ENCODE data around the gene TOP3B. TPM values are rescaled to one million over a fixed set of nuclear protein-coding genes. Genes with fewer than 3 reads are reported as not detected.
"Not testable (repeated sequence)": the region's sequence is repeated elsewhere in the genome, so short reads cannot be mapped to it uniquely, and the experiment has no call there.

Gene TOP3B
- total RNA-seq, 1 donor from 2014 or later: 40.9 TPM

GRCh38 chr22:21915624-21916308 lies 66.8 kb downstream of the TOP3B start:
- Mint-ChIP-seq H3K36me3 (ENCODE audit: low read depth) (no peaks in the 10 kb centered on the region), H3K4me3 (ENCODE audit: low read depth) (no peak overlapping the region), H3K27me3 (ENCODE audit: low read depth) (no peaks in the 10 kb centered on the region), H3K9me3 (no peaks in the 10 kb centered on the region), H3K27ac (no peak overlapping the region), H3K4me1 (ENCODE audit: low read depth) (no peaks in the 10 kb centered on the region)
- no peak for DNase-seq (ENCODE audit: low spot score)
- intact Hi-C loops (cut with micrococcal nuclease): no loop called here

DNA sequence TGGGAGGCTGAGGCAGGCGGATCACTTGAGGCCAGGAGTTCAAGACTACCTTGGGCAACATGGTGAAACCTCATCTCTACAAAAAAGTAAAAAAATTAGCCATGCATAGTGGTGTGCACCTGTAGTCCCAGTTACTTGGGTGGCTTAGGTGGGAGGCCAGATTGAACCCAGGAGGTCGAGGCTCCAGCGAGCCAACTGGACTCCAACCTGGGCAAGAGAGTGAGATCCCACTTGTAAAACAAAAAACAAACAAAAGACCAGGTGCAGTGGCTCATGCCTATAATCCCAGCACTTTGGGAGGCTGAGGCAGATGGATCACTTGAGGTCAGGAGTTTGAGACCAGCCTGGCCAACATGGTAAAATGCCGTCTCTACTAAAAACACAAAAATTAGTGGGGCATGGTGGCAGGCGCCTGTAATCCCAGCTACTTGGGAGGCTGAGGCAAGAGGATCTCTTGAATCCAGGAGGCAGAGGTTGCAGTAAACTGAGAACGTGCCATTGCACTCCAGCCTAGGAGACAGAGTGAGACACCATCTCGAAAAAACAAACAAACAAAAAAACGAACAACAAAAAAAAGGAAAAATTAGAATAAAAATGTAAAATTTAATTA lies 68.4 kb downstream of the TOP3B start:
- H3K36me3 Mint-ChIP-seq (ENCODE audit: low read depth); H3K4me1 Mint-ChIP-seq (ENCODE audit: low read depth); H3K9me3 Mint-ChIP-seq; H3K4me3 Mint-ChIP-seq (ENCODE audit: low read depth); DNase-seq (ENCODE audit: low spot score); intact Hi-C loops (cut with micrococcal nuclease); H3K27ac Mint-ChIP-seq; H3K27me3 Mint-ChIP-seq (ENCODE audit: low read depth): not testable (repeated sequence)

DNA sequence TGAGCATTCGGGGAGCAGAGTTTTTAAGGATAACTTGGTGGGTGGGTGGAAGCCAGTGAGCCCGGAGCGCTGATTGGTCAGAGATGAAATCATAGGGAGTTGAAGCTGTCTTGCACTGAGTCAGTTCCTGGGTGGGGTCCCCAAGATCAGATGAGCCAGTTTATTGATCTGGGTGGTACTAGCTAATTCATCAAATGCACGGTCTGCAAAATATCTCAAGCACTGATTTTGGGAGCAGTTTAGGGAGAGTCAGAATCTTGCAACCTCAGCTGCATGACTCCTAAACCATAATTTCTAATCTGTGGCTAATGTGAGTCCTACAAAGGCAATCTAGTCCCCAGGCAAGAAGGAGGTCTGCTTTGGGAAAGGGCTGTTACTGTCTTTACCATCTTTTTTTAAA lies 72.2 kb downstream of the TOP3B start:
- DNase-seq (ENCODE audit: low spot score); H3K27me3 Mint-ChIP-seq (ENCODE audit: low read depth); H3K4me3 Mint-ChIP-seq (ENCODE audit: low read depth): not testable (repeated sequence)

GRCh38 chr22:21909871-21910270 lies 72.7 kb downstream of the TOP3B start:
- intact Hi-C loops (cut with micrococcal nuclease): no loop called here
- Mint-ChIP-seq H3K4me1 (ENCODE audit: low read depth) (no peaks in the 10 kb centered on the region), H3K27me3 (ENCODE audit: low read depth) (no peaks in the 10 kb centered on the region), H3K36me3 (ENCODE audit: low read depth) (no peaks in the 10 kb centered on the region), H3K4me3 (ENCODE audit: low read depth) (no peak overlapping the region), H3K27ac (no peak overlapping the region), H3K9me3 (no peaks in the 10 kb centered on the region)
- no peak for DNase-seq (ENCODE audit: low spot score)

More for the DNA sequence above, 72.2 kb downstream of the TOP3B start:
- H3K9me3 Mint-ChIP-seq; H3K36me3 Mint-ChIP-seq (ENCODE audit: low read depth); H3K4me1 Mint-ChIP-seq (ENCODE audit: low read depth); intact Hi-C loops (cut with micrococcal nuclease); H3K27ac Mint-ChIP-seq: not testable (repeated sequence)

DNA sequence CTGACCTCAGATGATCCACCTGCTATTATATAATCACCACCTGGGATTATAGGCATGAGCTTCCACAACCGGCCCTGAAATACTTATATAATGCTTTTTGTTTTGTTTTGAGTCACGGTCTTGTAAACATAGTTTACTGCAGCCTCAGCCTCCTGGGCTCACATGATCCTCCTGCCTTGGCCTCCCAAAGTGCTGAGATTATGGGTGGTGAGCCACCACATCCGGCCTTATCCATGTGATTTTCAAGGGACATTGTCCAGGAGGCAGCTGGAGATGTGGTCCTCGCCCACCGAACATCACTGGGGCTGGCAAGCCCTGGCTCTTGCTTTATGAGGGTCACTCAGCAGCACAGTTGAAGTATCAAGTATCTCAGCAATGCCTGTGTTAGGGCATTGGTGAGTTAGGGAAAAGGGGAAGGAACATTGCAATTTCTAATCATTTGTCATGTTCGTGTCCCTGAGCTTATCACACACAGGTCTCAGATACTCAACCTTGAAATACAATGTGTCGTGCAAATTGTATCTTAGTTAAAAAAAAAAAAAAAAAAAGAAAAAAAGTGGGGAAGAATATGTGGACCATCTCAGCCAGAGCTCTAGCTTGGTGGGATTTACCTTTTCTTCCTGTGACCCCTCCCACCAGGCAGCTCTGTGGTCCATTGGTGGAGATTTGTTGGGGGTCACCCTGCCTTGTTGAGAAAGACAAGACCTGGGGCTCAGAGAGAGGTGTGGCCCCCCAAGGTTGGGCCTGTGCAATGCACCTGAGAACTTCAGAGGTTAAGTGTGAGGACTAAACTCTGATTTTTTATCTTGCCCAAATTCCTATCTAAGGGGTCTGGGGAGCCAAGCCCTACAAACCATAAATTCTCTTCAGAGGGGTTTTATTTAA lies 74.7 kb downstream of the TOP3B start:
- H3K36me3 Mint-ChIP-seq (ENCODE audit: low read depth): no peaks in the 10 kb centered on the region
- no peak for DNase-seq (ENCODE audit: low spot score)
- H3K4me1 Mint-ChIP-seq (ENCODE audit: low read depth): no peaks in the 10 kb centered on the region
- H3K4me3 Mint-ChIP-seq (ENCODE audit: low read depth): no peak overlapping the region
- no peak overlapping the region for H3K27ac Mint-ChIP-seq
- H3K27me3 Mint-ChIP-seq (ENCODE audit: low read depth): no peaks in the 10 kb centered on the region
- H3K9me3 Mint-ChIP-seq: no peaks in the 10 kb centered on the region
- intact Hi-C loops (cut with micrococcal nuclease): no loop called here

Other genes with a start within 250 kb of the TOP3B start
- gene YPEL1, start 247.0 kb downstream of the TOP3B start, total RNA-seq: 1.5 and 1.9 TPM in 2 replicates
- gene MAPK1, start 115.1 kb downstream of the TOP3B start, total RNA-seq: 150 and 153 TPM in 2 replicates
- 26.4 and 31.4 TPM in 2 replicates for gene PPM1F, start 29.9 kb downstream of the TOP3B start, total RNA-seq

Data from activated T-helper 2 cell treated with anti-CD3 and anti-CD28 coated beads, Interferon-gamma antibody, Interleukin-2, Interleukin-4, amounts not matched to agents 10 μg/mL and 5 μg/mL and 100 μg/mL, durations not matched to agents 14 hours and 24 hours and 36 hours (primary cell).